WTC11 (cell line): ENCODE results near the gene CTXND2. TPM values are rescaled to one million over a fixed set of nuclear protein-coding genes. Genes with fewer than 3 reads are reported as not detected.

ENCODE experiments used
- ATAC-seq: fragments of 200-7000 bp; cut with Tn5 transposase; 2 replicates; pipeline ENCODE4 v1.10.0; 2021; ENCODE audit warnings: mild to moderate bottlenecking, moderate library complexity
- CTCF ChIA-PET: fragments of 300-600 bp; sonication (Branson Sonifier 250); formaldehyde crosslinking; loops from one replicate; lab custom pipeline; 2021; ENCODE audit warnings: antibody characterized with exemption; lab: Charles Lee
- POLR2A ChIA-PET: fragments of 350-600 bp; sonication (Branson Sonifier 250); formaldehyde crosslinking; loops from one replicate; lab custom pipeline; 2021; ENCODE audit warnings: antibody characterized with exemption; lab: Charles Lee
- DNase-seq: peaks from one replicate; pipeline ENCODE4 v3.0.0; 2021; ENCODE audit warnings: low spot score
- H3K27ac Mint-ChIP-seq: 2 replicates; pipeline ENCODE4 v1.8.0; 2021; ENCODE audit warnings: mixed read lengths
- H3K27me3 Mint-ChIP-seq: 2 replicates; pipeline ENCODE4 v1.8.0; 2021; ENCODE audit warnings: low read depth, mild to moderate bottlenecking, moderate library complexity, mixed read lengths
- H3K36me3 Mint-ChIP-seq: 2 replicates; pipeline ENCODE4 v1.8.0; 2021; ENCODE audit warnings: mixed read lengths
- H3K4me1 Mint-ChIP-seq: 2 replicates; pipeline ENCODE4 v1.8.0; 2022; ENCODE audit warnings: mixed read lengths
- H3K4me3 Mint-ChIP-seq: 2 replicates; pipeline ENCODE4 v1.8.0; 2021; ENCODE audit warnings: mild to moderate bottlenecking, moderate library complexity, mixed read lengths
- H3K9me3 Mint-ChIP-seq: 2 replicates; pipeline ENCODE4 v1.8.0; 2021; ENCODE audit warnings: mixed read lengths
- ARID4B ChIP-seq: sonication (generic); formaldehyde crosslinking; IDR thresholded peaks from 2 replicates; pipeline ENCODE4 v1.8.0; 2023; ENCODE audit warnings: missing genetic modification reagents, mild to moderate bottlenecking, borderline replicate concordance
- CDX4 ChIP-seq: fragments of 250-450 bp; sonication (Bioruptor Pico); IDR thresholded peaks from 2 replicates; pipeline ENCODE4 v1.9.0; 2021; ENCODE audit warnings: moderate library complexity, mild to moderate bottlenecking, inconsistent platforms, borderline replicate concordance
- ELF4 ChIP-seq: sonication (generic); formaldehyde crosslinking; IDR thresholded peaks from 2 replicates; pipeline ENCODE4 v1.8.1; 2022; ENCODE audit warnings: low read depth, mild to moderate bottlenecking, moderate library complexity, missing genetic modification reagents
- ETV6 ChIP-seq: sonication (generic); formaldehyde crosslinking; IDR thresholded peaks from 2 replicates; pipeline ENCODE4 v1.8.1; 2022; ENCODE audit warnings: mild to moderate bottlenecking, missing genetic modification reagents
- FOXK1 ChIP-seq: sonication (generic); formaldehyde crosslinking; IDR thresholded peaks from 2 replicates; pipeline ENCODE4 v1.8.0; 2022; ENCODE audit warnings: mild to moderate bottlenecking, moderate library complexity, missing genetic modification reagents
- GABPB1 ChIP-seq: sonication (generic); formaldehyde crosslinking; IDR thresholded peaks from 2 replicates; pipeline ENCODE4 v1.8.1; 2023; ENCODE audit warnings: mild to moderate bottlenecking, missing genetic modification reagents
- HMGXB4 ChIP-seq: sonication (generic); formaldehyde crosslinking; IDR thresholded peaks from 2 replicates; pipeline ENCODE4 v1.8.1; 2023; ENCODE audit warnings: mild to moderate bottlenecking, moderate library complexity, missing genetic modification reagents
- MAX ChIP-seq: sonication (generic); formaldehyde crosslinking; IDR thresholded peaks from 2 replicates; pipeline ENCODE4 v1.8.0; 2022; ENCODE audit warnings: mild to moderate bottlenecking, missing genetic modification reagents
- NFE2L1 ChIP-seq: sonication (generic); formaldehyde crosslinking; IDR thresholded peaks from 2 replicates; pipeline ENCODE4 v1.8.1; 2023; ENCODE audit warnings: missing genetic modification reagents
- NR2C2 ChIP-seq: sonication (generic); formaldehyde crosslinking; IDR thresholded peaks from 2 replicates; pipeline ENCODE4 v1.8.0; 2022; ENCODE audit warnings: mild to moderate bottlenecking, missing genetic modification reagents
- PREB ChIP-seq: sonication (generic); formaldehyde crosslinking; IDR thresholded peaks from 2 replicates; pipeline ENCODE4 v1.8.1; 2022; ENCODE audit warnings: mild to moderate bottlenecking, missing genetic modification reagents, moderate library complexity, borderline replicate concordance
- PRRX2 ChIP-seq: fragments of 250-450 bp; sonication (Bioruptor Pico); IDR thresholded peaks from 2 replicates; pipeline ENCODE4 v1.8.0; 2021; ENCODE audit warnings: mild to moderate bottlenecking
- SP1 ChIP-seq: sonication (generic); formaldehyde crosslinking; conservative IDR thresholded peaks from 2 replicates; pipeline ENCODE4 v1.8.1; 2022; ENCODE audit warnings: missing genetic modification reagents
- TEAD1 ChIP-seq: sonication (generic); formaldehyde crosslinking; IDR thresholded peaks from 2 replicates; pipeline ENCODE4 v1.8.0; 2022; ENCODE audit warnings: mild to moderate bottlenecking, missing genetic modification reagents
- TP53 ChIP-seq: sonication (generic); formaldehyde crosslinking; IDR thresholded peaks from 2 replicates; pipeline ENCODE4 v1.8.1; 2023; ENCODE audit warnings: mild to moderate bottlenecking, missing genetic modification reagents
- USF1 ChIP-seq: sonication (generic); formaldehyde crosslinking; IDR thresholded peaks from 2 replicates; pipeline ENCODE4 v1.8.0; 2022; ENCODE audit warnings: mild to moderate bottlenecking, missing genetic modification reagents
- USF2 ChIP-seq: sonication (generic); formaldehyde crosslinking; IDR thresholded peaks from 2 replicates; pipeline ENCODE4 v1.8.1; 2023; ENCODE audit warnings: mild to moderate bottlenecking, missing genetic modification reagents, moderate library complexity
- ZNF232 ChIP-seq: sonication (generic); formaldehyde crosslinking; IDR thresholded peaks from 2 replicates; pipeline ENCODE4 v1.8.0; 2022; ENCODE audit warnings: mild to moderate bottlenecking, missing genetic modification reagents
- ZNF281 ChIP-seq: sonication (generic); formaldehyde crosslinking; IDR thresholded peaks from 2 replicates; pipeline ENCODE4 v1.8.0; 2023; ENCODE audit warnings: mild to moderate bottlenecking, missing genetic modification reagents
- total RNA-seq: library from RNA; stranded (reverse); gene quantifications from 3 replicates; pipeline ENCODE4 v1.2.3, GENCODE V29; 2021

The CTXND2 gene
- total RNA-seq, 1 experiment from 2014 or later = not detected

- Mint-ChIP-seq H3K27ac (peak within 1 kb of the TSS; percentile 97), H3K4me1 (peaks cover 13% of the 10 kb centered on the region), H3K4me3 (peak within 1 kb of the TSS; percentile 92), H3K27me3 (no peaks in the 10 kb centered on the region), H3K9me3 (peaks cover 8% of the 10 kb centered on the region; the same call in 1 of the 2 replicates), H3K36me3 (peaks cover 38% of the 10 kb centered on the region)
- ChIA-PET CTCF (interaction anchor here (0.6 to 1.6 kb wide), 2 partner anchors 50 to 80 kb away, joined by 3 to 5 read pairs; partner anchors contain the start of gene MINDY1), POLR2A (no interaction called here)
- TF ChIP-seq USF1 (CRISPR knock-in tag) = peak; percentile 73; the same call in 1 of the 2 replicates
- TF ChIP-seq HMGXB4 (CRISPR knock-in tag) = no peak
- peak; percentile 71 for TF ChIP-seq GABPB1 (CRISPR knock-in tag)
- TF ChIP-seq PRRX2 (CRISPR knock-in tag) = no peak
- peak; percentile 92 for TF ChIP-seq ETV6 (CRISPR knock-in tag)
- peak; percentile 91; the same call in 1 of the 2 replicates for TF ChIP-seq ZNF281
- TF ChIP-seq ARID4B (CRISPR knock-in tag) = peak; percentile 43; the same call in 1 of the 2 replicates
- TF ChIP-seq ZNF232 (CRISPR knock-in tag) = no peak
- TF ChIP-seq USF2 = peak; percentile 78
- peak; percentile 65; the same call in 1 of the 2 replicates for TF ChIP-seq NR2C2 (CRISPR knock-in tag)
- no peak for TF ChIP-seq NFE2L1
- peak; percentile 15; the same call in 1 of the 2 replicates for TF ChIP-seq FOXK1
- no peak for TF ChIP-seq ELF4
- TF ChIP-seq SP1 (CRISPR knock-in tag) = peak; percentile 54; the same call in 1 of the 2 replicates
- TF ChIP-seq MAX = peak; percentile 57; the same call in 1 of the 2 replicates
- peak; percentile 59; the same call in 1 of the 2 replicates for TF ChIP-seq TEAD1
- TF ChIP-seq CDX4 (CRISPR knock-in tag) = no peak
- no peak for TF ChIP-seq TP53 (CRISPR knock-in tag)
- TF ChIP-seq PREB (CRISPR knock-in tag) = no peak
- peak; percentile 95 for ATAC-seq
- peak; percentile 98 for DNase-seq
Observed at GRCh38 chr1:150926097-150926741, 39.3 kb downstream of the CTXND2 start, which contains the start of gene SETDB1. Gene SETDB1 (plus strand): TSS chr1:150926363. CDS start chr1:150927715, 1,352 bp downstream.
